Stomach (tissue), 4 donors: ENCODE data around the gene CPLX1.

ENCODE experiments used
- EP300 ChIP-seq: sonication (generic); formaldehyde crosslinking; IDR thresholded peaks from one replicate; pipeline ENCODE4 v1.6.1; 2017; ENCODE audit warnings: antibody characterized with exemption
- POLR2A ChIP-seq, 4 donors: fragments of 450-650 bp; IDR thresholded peaks; one replicate each; pipeline ENCODE4 v1.6.1; 2016; ENCODE audit warnings: antibody characterized with exemption in 4 of 4, control low read depth in 2 of 4, mild to moderate bottlenecking in 1 of 4, moderate library complexity in 1 of 4
- TF ChIP-seq, protein P1 (sequence below), 7 experiments: fragments of 450-650 bp in 4 of 7; fragments of 200-600 bp in 3 of 7; sonication (generic) in 3 of 7; IDR thresholded peaks; one replicate each; pipeline ENCODE4 v1.5.1; 2016 to 2019; ENCODE audit warnings: antibody characterized with exemption in 7 of 7, control low read depth in 2 of 7, mild to moderate bottlenecking in 1 of 7

DNA sequence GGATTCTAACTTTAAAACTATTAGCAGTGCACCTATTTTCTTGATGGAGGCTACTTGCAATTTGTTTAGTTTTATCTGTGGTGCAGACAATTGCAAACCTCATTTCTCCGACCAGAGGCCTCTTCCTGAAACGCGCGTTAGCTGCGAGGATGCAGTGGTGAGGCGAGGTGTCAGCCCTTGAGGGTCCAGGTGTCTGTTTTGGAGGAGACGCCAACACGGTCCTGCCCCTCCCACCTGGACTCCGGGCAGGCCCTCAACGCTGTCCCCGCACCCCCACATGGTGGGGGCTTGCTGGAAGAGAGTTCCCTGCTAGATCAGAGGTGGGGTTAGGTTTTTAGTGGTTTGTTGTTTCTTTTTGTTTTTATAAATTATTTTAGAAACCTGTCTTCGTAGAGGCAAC is 85.9 kb downstream of the CPLX1 start:
- TF ChIP-seq POLR2A (IDR thresholded peaks at IDR 0.05) (no peak), EP300 (no peak)
- TF ChIP-seq, protein P1, sequence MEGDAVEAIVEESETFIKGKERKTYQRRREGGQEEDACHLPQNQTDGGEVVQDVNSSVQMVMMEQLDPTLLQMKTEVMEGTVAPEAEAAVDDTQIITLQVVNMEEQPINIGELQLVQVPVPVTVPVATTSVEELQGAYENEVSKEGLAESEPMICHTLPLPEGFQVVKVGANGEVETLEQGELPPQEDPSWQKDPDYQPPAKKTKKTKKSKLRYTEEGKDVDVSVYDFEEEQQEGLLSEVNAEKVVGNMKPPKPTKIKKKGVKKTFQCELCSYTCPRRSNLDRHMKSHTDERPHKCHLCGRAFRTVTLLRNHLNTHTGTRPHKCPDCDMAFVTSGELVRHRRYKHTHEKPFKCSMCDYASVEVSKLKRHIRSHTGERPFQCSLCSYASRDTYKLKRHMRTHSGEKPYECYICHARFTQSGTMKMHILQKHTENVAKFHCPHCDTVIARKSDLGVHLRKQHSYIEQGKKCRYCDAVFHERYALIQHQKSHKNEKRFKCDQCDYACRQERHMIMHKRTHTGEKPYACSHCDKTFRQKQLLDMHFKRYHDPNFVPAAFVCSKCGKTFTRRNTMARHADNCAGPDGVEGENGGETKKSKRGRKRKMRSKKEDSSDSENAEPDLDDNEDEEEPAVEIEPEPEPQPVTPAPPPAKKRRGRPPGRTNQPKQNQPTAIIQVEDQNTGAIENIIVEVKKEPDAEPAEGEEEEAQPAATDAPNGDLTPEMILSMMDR (IDR thresholded peaks at IDR 0.05): no peak
